Right cardiac atrium (tissue), 5 donors: ENCODE results near the gene KCTD8. TPM values are rescaled to one million over a fixed set of nuclear protein-coding genes. Genes with fewer than 3 reads are reported as not detected.
A peak's percentile ranks its signal among the peaks of the same experiment; 100 is the strongest.

Experiments
- ATAC-seq, 2 donors: fragments of 200-7000 bp; cut with Tn5 transposase; one replicate each; pipeline versions ENCODE4 v1.8.0 to v1.9.1; 2020; ENCODE audit warnings: moderate library complexity in 2 of 2, mild to moderate bottlenecking in 1 of 2
- DNase-seq, 3 donors: peaks; one replicate each; pipeline ENCODE4 v3.0.0-alpha.2; 2020
- H3K27ac ChIP-seq: one replicate; pipeline ENCODE4 v1.5.1; 2013; ENCODE audit warnings: mild to moderate bottlenecking, low read length, control low read depth, moderate library complexity
- H3K27me3 ChIP-seq: one replicate; pipeline ENCODE4 v1.6.1; 2013; ENCODE audit not compliant: control insufficient read depth, insufficient read depth
- H3K4me1 ChIP-seq: one replicate; pipeline ENCODE4 v1.6.1; 2013; ENCODE audit warnings: low read length; ENCODE audit not compliant: control insufficient read depth, insufficient read depth
- H3K4me3 ChIP-seq: one replicate; pipeline ENCODE4 v1.5.1; 2013; ENCODE audit warnings: low read length, control low read depth
- H3K9me3 ChIP-seq: one replicate; pipeline ENCODE4 v1.6.1; 2013; ENCODE audit warnings: low read length; ENCODE audit not compliant: control insufficient read depth
- WGBS: extraction: QIAGEN DNeasy Blood & Tissue Kit; methylation state at CpG from one replicate; pipeline ENCODE4 v1.1.7; 2013; 5-methylcytosine and 5-hydroxymethylcytosine counted together
- intact Hi-C, 4 donors: fragments of 100-400 bp; cut with DNase I; formaldehyde crosslinking; loops; one replicate each; pipeline versions ENCODE4 v1.11.0 to v1.14.0; 2022 to 2023
- polyA plus RNA-seq: library from polyadenylated mRNA; stranded (reverse); fragments of 200-250 nt; gene quantifications from one replicate; pipeline ENCODE4 v1.2.3, GENCODE V29; 2013
- total RNA-seq, 4 donors: library from RNA; stranded (reverse); fragmentation: NEBNext Ultra II Directional; extraction: Animal tissue kit (Norgen Biotek cat#: 25700); gene quantifications; one replicate each; pipeline ENCODE4 v1.2.1, GENCODE V29; 2021
- donor health status: healthy with polysubstance abuse.
- donor health status: DM: no; HTN: yes; CAD: no.
- donor health status: DM: no; HTN: no; CAD: no.
- donor health status: DM: no; HTN: yes; CAD: no; lungs with severe emphysema.
- donor health status: DM: yes; HTN: yes; CAD: no.

KCTD8 gene
- total and polyA plus RNA-seq, 5 donors: 0.07 to 0.54 (median 0.23) TPM

DNA sequence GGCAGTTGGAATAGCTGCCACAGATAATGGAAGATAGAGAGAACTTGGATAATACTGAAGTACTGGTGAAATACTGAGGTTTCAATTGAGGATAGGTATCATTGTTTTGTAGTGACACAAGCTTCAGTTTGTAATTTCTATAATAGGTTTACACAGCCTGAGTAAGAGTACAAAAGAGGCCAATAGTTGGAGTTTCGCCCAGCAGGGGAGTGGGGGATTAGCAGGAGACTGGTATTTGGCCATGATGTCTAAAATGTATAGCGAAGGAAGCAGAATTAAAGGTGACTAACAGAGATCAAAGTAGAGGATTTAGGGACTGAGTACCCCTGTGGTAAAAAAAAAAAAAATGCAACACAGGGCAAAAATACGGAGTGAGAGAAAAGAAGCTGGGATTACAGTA is 129.5 kb downstream of the KCTD8 start:
- 76% methylated on average over 3 of the region's 3 CpGs for WGBS
- no peaks in the 10 kb centered on the region for H3K4me1 ChIP-seq
- DNase-seq (no peak), ATAC-seq (no peak)
- H3K27me3 ChIP-seq: no peaks in the 10 kb centered on the region
- no peaks in the 10 kb centered on the region for H3K9me3 ChIP-seq
- H3K27ac ChIP-seq: no peak overlapping the region
- no peak overlapping the region for H3K4me3 ChIP-seq
- intact Hi-C loops: no loop called here

DNA sequence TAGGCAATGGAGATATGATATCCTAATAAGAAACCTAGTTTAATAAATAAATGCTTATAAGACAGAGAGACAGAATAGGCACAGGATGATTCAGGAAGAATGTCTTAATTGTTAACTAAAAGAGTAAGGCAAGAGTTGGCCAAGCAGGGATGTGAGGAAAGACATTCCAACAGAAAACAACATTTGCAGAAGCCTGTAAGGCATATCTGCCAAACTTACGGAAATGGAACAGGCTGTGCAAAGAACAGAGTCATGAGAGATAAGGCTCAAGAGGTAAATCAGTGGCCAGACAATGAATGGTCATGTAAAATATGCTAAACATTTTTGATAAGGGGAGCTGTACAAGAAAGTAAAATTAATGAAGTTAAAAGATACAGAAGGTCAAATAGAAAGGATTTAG is 134.9 kb downstream of the KCTD8 start:
- ATAC-seq (no peak), DNase-seq (no peak)
- Histone ChIP-seq H3K27me3 (no peaks in the 10 kb centered on the region), H3K27ac (no peak overlapping the region), H3K4me3 (no peak overlapping the region), H3K4me1 (no peaks in the 10 kb centered on the region), H3K9me3 (no peaks in the 10 kb centered on the region)
- 25% methylated on average over 1 of the region's 1 CpG for WGBS
- intact Hi-C loops: no loop called here

DNA sequence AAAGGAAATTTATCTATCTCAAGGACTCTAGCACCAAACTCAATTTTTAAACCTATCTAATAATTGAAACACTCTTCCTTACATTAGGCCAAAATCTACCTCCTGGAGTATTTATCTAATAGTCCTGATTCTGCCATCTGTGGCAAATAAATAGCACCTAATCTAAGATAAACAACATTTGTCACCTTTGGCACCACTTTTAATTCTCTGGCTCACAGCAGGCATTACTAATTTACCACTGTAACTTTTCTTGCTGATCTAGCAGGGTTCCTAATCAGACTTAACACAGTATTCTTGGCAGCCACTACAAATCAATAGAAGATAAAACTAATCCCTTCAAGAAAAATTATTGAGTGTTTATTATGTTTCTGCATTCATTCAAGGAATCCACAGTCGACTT is 161.1 kb downstream of the KCTD8 start:
- no peak for ATAC-seq
- H3K9me3 ChIP-seq: no peaks in the 10 kb centered on the region
- no peak overlapping the region for H3K4me3 ChIP-seq
- H3K27ac ChIP-seq: no peak overlapping the region
- 59% methylated on average over 1 of the region's 1 CpG for WGBS
- H3K4me1 ChIP-seq: no peaks in the 10 kb centered on the region
- intact Hi-C loops: no loop called here
- DNase-seq: no peak
- no peaks in the 10 kb centered on the region for H3K27me3 ChIP-seq

GRCh38 chr4:44279469-44279868 is 169.1 kb downstream of the KCTD8 start:
- 38% methylated on average over 1 of the region's 1 CpG for WGBS
- intact Hi-C loops: no loop called here
- ATAC-seq: no peak
- H3K27me3 ChIP-seq: no peaks in the 10 kb centered on the region
- no peaks in the 10 kb centered on the region for H3K9me3 ChIP-seq
- no peak overlapping the region for H3K4me3 ChIP-seq
- no peak overlapping the region for H3K27ac ChIP-seq
- DNase-seq: no peak
- H3K4me1 ChIP-seq: no peaks in the 10 kb centered on the region

- no peaks in the 10 kb centered on the region for H3K9me3 ChIP-seq
- intact Hi-C loops: no loop called here
- DNase-seq (no peak), ATAC-seq (no peak)
- 81% methylated on average over 1 of the region's 1 CpG for WGBS
- no peaks in the 10 kb centered on the region for H3K4me1 ChIP-seq
- no peaks in the 10 kb centered on the region for H3K27me3 ChIP-seq
- H3K4me3 ChIP-seq: no peak overlapping the region
- H3K27ac ChIP-seq: no peak overlapping the region
These were observed 169.5 kb downstream of the KCTD8 start for GRCh38 chr4:44279066-44279465.

- Histone ChIP-seq H3K27me3 (no peaks in the 10 kb centered on the region), H3K4me3 (no peak overlapping the region), H3K9me3 (no peaks in the 10 kb centered on the region), H3K27ac (no peak overlapping the region), H3K4me1 (no peaks in the 10 kb centered on the region)
- peak in 2 of 3 donors; percentile 12 to 28 for DNase-seq
- ATAC-seq: no peak
- intact Hi-C loops: no loop called here
- WGBS: 58% methylated on average over 2 of the region's 2 CpGs
These were observed 191.1 kb downstream of the KCTD8 start for GRCh38 chr4:44257461-44257860.

- Histone ChIP-seq H3K9me3 (no peaks in the 10 kb centered on the region), H3K27ac (no peak overlapping the region), H3K4me1 (no peaks in the 10 kb centered on the region), H3K27me3 (no peaks in the 10 kb centered on the region), H3K4me3 (no peak overlapping the region)
- WGBS: 54% methylated on average over 2 of the region's 2 CpGs
- ATAC-seq: no peak
- intact Hi-C loops: no loop called here
- DNase-seq: no peak
These were observed 192.2 kb downstream of the KCTD8 start for GRCh38 chr4:44256414-44256813.

DNA sequence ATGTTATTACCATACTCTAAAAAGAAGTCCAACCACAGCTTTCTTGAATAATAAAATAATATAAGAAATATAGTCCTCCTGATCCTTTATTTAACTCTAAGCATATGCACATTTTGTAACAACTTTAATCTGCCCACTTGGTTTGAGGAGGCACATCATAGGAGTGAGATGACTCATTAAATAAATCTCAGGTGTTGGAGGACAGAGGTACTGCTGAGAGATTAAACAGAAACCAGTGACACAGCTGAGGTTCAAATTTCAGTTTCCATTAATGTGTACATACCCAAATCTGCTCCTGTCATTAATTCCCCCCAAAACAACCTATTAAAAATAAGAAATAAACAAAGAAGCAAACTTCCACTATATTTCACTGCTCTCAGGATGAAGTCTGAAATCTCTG is 211.0 kb downstream of the KCTD8 start:
- no peaks in the 10 kb centered on the region for H3K4me1 ChIP-seq
- H3K27ac ChIP-seq: no peak overlapping the region
- no peaks in the 10 kb centered on the region for H3K9me3 ChIP-seq
- intact Hi-C loops: no loop called here
- ATAC-seq (no peak), DNase-seq (no peak)
- no peak overlapping the region for H3K4me3 ChIP-seq
- H3K27me3 ChIP-seq: no peaks in the 10 kb centered on the region

GRCh38 chr4:44235897-44236296 is 212.7 kb downstream of the KCTD8 start:
- no peaks in the 10 kb centered on the region for H3K27me3 ChIP-seq
- no peak for DNase-seq
- WGBS: 83% methylated on average over 3 of the region's 3 CpGs
- intact Hi-C loops: no loop called here
- ATAC-seq: no peak
- H3K4me3 ChIP-seq: no peak overlapping the region
- H3K4me1 ChIP-seq: no peaks in the 10 kb centered on the region
- H3K27ac ChIP-seq: no peak overlapping the region
- no peaks in the 10 kb centered on the region for H3K9me3 ChIP-seq

DNA sequence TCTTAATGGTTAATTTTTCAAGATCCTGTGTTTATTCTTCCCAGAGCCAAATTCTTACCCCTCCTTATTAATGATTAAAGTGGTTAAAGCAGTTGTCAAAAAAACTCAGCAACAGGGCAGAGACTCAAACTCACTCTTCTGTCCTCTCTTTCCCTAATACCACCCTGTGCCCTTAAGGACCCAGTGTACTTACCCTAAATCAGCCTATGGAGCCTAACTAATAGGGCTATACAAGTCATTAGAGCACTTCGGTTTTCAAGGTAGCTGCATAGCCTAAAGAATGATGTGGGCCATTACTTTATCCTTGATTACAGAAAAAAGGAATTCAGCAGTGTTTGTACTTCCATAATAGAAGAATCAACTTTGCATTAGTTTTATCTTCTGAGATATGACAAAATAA is 216.3 kb downstream of the KCTD8 start:
- 57% methylated on average over 1 of the region's 1 CpG for whole genome bisulfite sequencing
- Histone ChIP-seq H3K4me1 (no peaks in the 10 kb centered on the region), H3K9me3 (no peaks in the 10 kb centered on the region), H3K27ac (no peak overlapping the region), H3K4me3 (no peak overlapping the region), H3K27me3 (no peaks in the 10 kb centered on the region)
- DNase-seq (no peak), ATAC-seq (no peak)
- intact Hi-C loops: no loop called here

DNA sequence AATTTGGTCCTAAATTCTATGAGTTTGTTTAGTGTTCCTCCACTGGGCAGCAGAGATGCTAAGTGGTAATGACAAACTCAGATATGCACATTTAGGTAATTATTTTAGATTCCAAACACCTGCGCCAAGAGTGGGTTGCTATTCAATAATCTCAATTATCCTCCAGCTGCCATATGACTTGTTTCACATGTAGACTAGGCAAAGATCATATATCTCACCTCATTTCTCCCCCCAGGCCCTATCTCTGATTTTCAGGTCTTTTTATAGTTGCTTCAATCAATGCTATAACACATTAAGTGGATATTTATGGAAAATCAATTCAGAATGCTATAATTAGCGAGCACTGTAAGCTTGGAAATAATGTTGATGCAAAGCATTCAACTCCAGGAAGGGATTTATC is 217.6 kb downstream of the KCTD8 start:
- WGBS: 80% methylated on average over 2 of the region's 2 CpGs
- DNase-seq (no peak), ATAC-seq (no peak)
- intact Hi-C loops: no loop called here
- H3K27me3 ChIP-seq: no peaks in the 10 kb centered on the region
- no peaks in the 10 kb centered on the region for H3K4me1 ChIP-seq
- no peaks in the 10 kb centered on the region for H3K9me3 ChIP-seq
- no peak overlapping the region for H3K27ac ChIP-seq
- H3K4me3 ChIP-seq: no peak overlapping the region

- no peak for DNase-seq
- intact Hi-C loops: no loop called here
- H3K9me3 ChIP-seq: no peaks in the 10 kb centered on the region
- H3K4me3 ChIP-seq: no peak overlapping the region
- WGBS: 58% methylated on average over 1 of the region's 1 CpG
- ATAC-seq: no peak
- no peak overlapping the region for H3K27ac ChIP-seq
- H3K4me1 ChIP-seq: no peaks in the 10 kb centered on the region
- H3K27me3 ChIP-seq: no peaks in the 10 kb centered on the region
These were observed 220.3 kb downstream of the KCTD8 start for GRCh38 chr4:44228326-44228725.
